Caco-2 (cell line): Measurements from ENCODE around the gene IDH3B. TPM values are rescaled to one million over a fixed set of nuclear protein-coding genes. Genes with fewer than 3 reads are reported as not detected.

ENCODE experiments used
- BruUV-seq: library from RNA; stranded (reverse); fragments of 400-500 nt; replicated peaks from 2 replicates; lab custom pipeline; 2021; lab: Mats Ljungman, UMichigan
- CTCF ChIA-PET: fragments of 300-600 bp; sonication (Branson Sonifier 250); formaldehyde crosslinking; loops from one replicate; lab custom pipeline; 2022; ENCODE audit warnings: antibody characterized with exemption; lab: Charles Lee
- POLR2A ChIA-PET: fragments of 300-600 bp; sonication (Branson Sonifier 250); formaldehyde crosslinking; loops from one replicate; lab custom pipeline; 2022; ENCODE audit warnings: antibody characterized with exemption; lab: Charles Lee
- DNase-seq, 2 experiments: peaks; one replicate each; pipeline versions ENCODE4 v3.0.0 to v3.0.0-alpha.2; 2020 to 2022
- H3K27me3 ChIP-seq: replicated peaks from 2 replicates; pipeline ENCODE4 v1.6.0; 2011; ENCODE audit warnings: low read length; ENCODE audit not compliant: control insufficient read depth, insufficient read depth
- H3K36me3 ChIP-seq: 2 replicates; pipeline ENCODE4 v1.5.1; 2011; ENCODE audit warnings: low read length; ENCODE audit not compliant: control insufficient read depth, insufficient read depth
- H3K4me1 ChIP-seq: fragments of 250-450 bp; sonication (Bioruptor Pico); 2 replicates; pipeline ENCODE4 v1.5.1; 2020; ENCODE audit warnings: mild to moderate bottlenecking
- H3K4me3 ChIP-seq: 2 replicates; pipeline ENCODE4 v1.5.1; 2011; ENCODE audit warnings: low read depth, mild to moderate bottlenecking, control low read depth, low read length
- H3K9me3 ChIP-seq: fragments of 250-450 bp; sonication (Bioruptor Pico); 2 replicates; pipeline ENCODE4 v1.5.1; 2020; ENCODE audit warnings: mild to moderate bottlenecking, moderate library complexity
- H3K27ac Mint-ChIP-seq: one replicate; pipeline ENCODE4 v1.8.0; 2022; ENCODE audit warnings: mixed read lengths; ENCODE audit not compliant: unreplicated experiment
- H3K27me3 Mint-ChIP-seq: one replicate; pipeline ENCODE4 v1.8.0; 2022; ENCODE audit warnings: mixed read lengths; ENCODE audit not compliant: insufficient read depth, unreplicated experiment
- H3K36me3 Mint-ChIP-seq: one replicate; pipeline ENCODE4 v1.8.0; 2022; ENCODE audit warnings: mild to moderate bottlenecking, mixed read lengths; ENCODE audit not compliant: insufficient read depth, unreplicated experiment
- H3K4me1 Mint-ChIP-seq: one replicate; pipeline ENCODE4 v1.8.0; 2022; ENCODE audit warnings: low read depth, mixed read lengths; ENCODE audit not compliant: unreplicated experiment
- H3K4me3 Mint-ChIP-seq: one replicate; pipeline ENCODE4 v1.8.0; 2022; ENCODE audit warnings: mild to moderate bottlenecking, moderate library complexity, mixed read lengths; ENCODE audit not compliant: unreplicated experiment
- H3K9me3 Mint-ChIP-seq: one replicate; pipeline ENCODE4 v1.8.0; 2022; ENCODE audit warnings: mixed read lengths; ENCODE audit not compliant: unreplicated experiment
- intact Hi-C: fragments of 100-400 bp; cut with micrococcal nuclease; formaldehyde crosslinking; loops from one replicate; pipeline ENCODE4 v1.10.0; 2022; ENCODE audit not compliant: unreplicated experiment
- total RNA-seq: library from RNA; stranded (reverse); gene quantifications from 2 replicates; pipeline ENCODE4 v1.2.3, GENCODE V29; 2022
- TF ChIP-seq, protein P1 (sequence below), 2 experiments: fragments of 200-600 bp in 1 of 2; IDR thresholded peaks; 1 replicate in 1 of 2; 2 replicates in 1 of 2; pipeline versions ENCODE4 v1.5.1 to v1.8.0; 2011 to 2022; ENCODE audit warnings: antibody characterized with exemption in 1 of 2, control low read depth in 1 of 2, inconsistent platforms in 1 of 2, low read depth in 1 of 2, low read length in 1 of 2, mild to moderate bottlenecking in 1 of 2, moderate library complexity in 1 of 2; ENCODE audit not compliant: insufficient read depth in 1 of 2, severe bottlenecking in 1 of 2, unreplicated experiment in 1 of 2

Gene IDH3B
- total RNA-seq, 1 experiment from 2014 or later, result 137 TPM

- TF ChIP-seq, protein P1, sequence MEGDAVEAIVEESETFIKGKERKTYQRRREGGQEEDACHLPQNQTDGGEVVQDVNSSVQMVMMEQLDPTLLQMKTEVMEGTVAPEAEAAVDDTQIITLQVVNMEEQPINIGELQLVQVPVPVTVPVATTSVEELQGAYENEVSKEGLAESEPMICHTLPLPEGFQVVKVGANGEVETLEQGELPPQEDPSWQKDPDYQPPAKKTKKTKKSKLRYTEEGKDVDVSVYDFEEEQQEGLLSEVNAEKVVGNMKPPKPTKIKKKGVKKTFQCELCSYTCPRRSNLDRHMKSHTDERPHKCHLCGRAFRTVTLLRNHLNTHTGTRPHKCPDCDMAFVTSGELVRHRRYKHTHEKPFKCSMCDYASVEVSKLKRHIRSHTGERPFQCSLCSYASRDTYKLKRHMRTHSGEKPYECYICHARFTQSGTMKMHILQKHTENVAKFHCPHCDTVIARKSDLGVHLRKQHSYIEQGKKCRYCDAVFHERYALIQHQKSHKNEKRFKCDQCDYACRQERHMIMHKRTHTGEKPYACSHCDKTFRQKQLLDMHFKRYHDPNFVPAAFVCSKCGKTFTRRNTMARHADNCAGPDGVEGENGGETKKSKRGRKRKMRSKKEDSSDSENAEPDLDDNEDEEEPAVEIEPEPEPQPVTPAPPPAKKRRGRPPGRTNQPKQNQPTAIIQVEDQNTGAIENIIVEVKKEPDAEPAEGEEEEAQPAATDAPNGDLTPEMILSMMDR (IDR thresholded peaks at IDR 0.05; ENCODE audit: insufficient read depth in 1 of 2, low read depth in 1 of 2, low read length in 1 of 2, severe bottlenecking in 1 of 2, unreplicated experiment in 1 of 2), result no peak
- intact Hi-C loops, result no loop called here
- CTCF ChIA-PET, result no interaction called here
- H3K36me3 ChIP-seq, result no peaks in the 10 kb centered on the region
- H3K9me3 ChIP-seq, result no peaks in the 10 kb centered on the region
- H3K4me3 Mint-ChIP-seq, result no peak overlapping the region
- peaks cover 9% of the 10 kb centered on the region for H3K27me3 Mint-ChIP-seq
- no peak for DNase-seq
- H3K9me3 Mint-ChIP-seq, result no peaks in the 10 kb centered on the region
- no TSS peak for BruUV-seq
- no peaks in the 10 kb centered on the region for H3K27me3 ChIP-seq
- no peak overlapping the region for H3K27ac Mint-ChIP-seq
- H3K4me1 Mint-ChIP-seq, result no peaks in the 10 kb centered on the region
- POLR2A ChIA-PET, result no interaction called here
- no peaks in the 10 kb centered on the region for H3K36me3 Mint-ChIP-seq
- 0 out of 2 replicates have a peak, but pooled peaks cover 5% of the 10 kb centered on the region for H3K4me1 ChIP-seq
- no peak overlapping the region for H3K4me3 ChIP-seq
Measured at GRCh38 chr20:2619961-2620595, 43.9 kb downstream of the IDH3B start.

DNA sequence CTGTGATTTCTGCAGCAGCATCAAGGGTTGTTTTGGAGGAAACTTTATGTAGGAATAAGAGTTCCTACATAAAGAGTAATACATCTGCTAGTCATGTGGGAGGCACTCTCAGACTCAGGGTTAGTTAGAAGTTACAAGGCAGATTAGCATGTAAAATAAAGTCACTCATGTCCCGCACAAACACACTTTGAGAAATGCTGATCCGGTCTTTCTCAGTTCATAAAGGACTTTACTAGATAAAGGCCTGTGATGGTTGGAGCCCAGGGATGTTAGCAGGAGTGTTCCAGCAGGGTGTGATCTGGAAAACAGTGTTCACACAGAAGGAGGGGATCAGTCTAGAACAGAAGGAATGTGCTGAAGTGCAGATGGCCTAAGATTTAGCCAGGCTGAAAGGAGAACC lies 44.7 kb downstream of the IDH3B start:
- Mint-ChIP-seq H3K27ac (no peak overlapping the region), H3K36me3 (no peaks in the 10 kb centered on the region), H3K9me3 (no peaks in the 10 kb centered on the region), H3K27me3 (peaks cover 9% of the 10 kb centered on the region), H3K4me3 (no peak overlapping the region), H3K4me1 (no peaks in the 10 kb centered on the region)
- TF ChIP-seq, protein P1 (IDR thresholded peaks at IDR 0.05; ENCODE audit: insufficient read depth in 1 of 2, low read depth in 1 of 2, low read length in 1 of 2, severe bottlenecking in 1 of 2, unreplicated experiment in 1 of 2), result no peak
- CTCF ChIA-PET, result no interaction called here
- POLR2A ChIA-PET, result no interaction called here
- intact Hi-C loops, result no loop called here
- no peak overlapping the region for H3K4me3 ChIP-seq
- no peaks in the 10 kb centered on the region for H3K36me3 ChIP-seq
- H3K27me3 ChIP-seq, result no peaks in the 10 kb centered on the region
- no peaks in the 10 kb centered on the region for H3K9me3 ChIP-seq
- no peak for DNase-seq
- H3K4me1 ChIP-seq, result 0 out of 2 replicates have a peak, but pooled peaks cover 5% of the 10 kb centered on the region
- no TSS peak for BruUV-seq

- DNase-seq, result no peak
- Histone ChIP-seq H3K4me3 (no peak overlapping the region), H3K4me1 (0 out of 2 replicates have a peak, but pooled peaks cover 5% of the 10 kb centered on the region), H3K27me3 (no peaks in the 10 kb centered on the region), H3K9me3 (no peaks in the 10 kb centered on the region), H3K36me3 (no peaks in the 10 kb centered on the region)
- Mint-ChIP-seq H3K36me3 (no peaks in the 10 kb centered on the region), H3K9me3 (no peaks in the 10 kb centered on the region), H3K27me3 (peaks cover 9% of the 10 kb centered on the region), H3K4me3 (no peak overlapping the region), H3K27ac (no peak overlapping the region), H3K4me1 (no peaks in the 10 kb centered on the region)
- TF ChIP-seq, protein P1 (IDR thresholded peaks at IDR 0.05; ENCODE audit: insufficient read depth in 1 of 2, low read depth in 1 of 2, low read length in 1 of 2, severe bottlenecking in 1 of 2, unreplicated experiment in 1 of 2), result no peak
- intact Hi-C loops, result no loop called here
- BruUV-seq, result no TSS peak
- ChIA-PET CTCF (no interaction called here), POLR2A (no interaction called here)
Measured at GRCh38 chr20:2618815-2619214, 45.2 kb downstream of the IDH3B start.
